Putamen (tissue), 1 donor: Measurements from ENCODE around the gene SLC18A2.

ENCODE experiments used
- DNase-seq: peaks from one replicate; pipeline ENCODE4 v3.0.0-alpha.2; 2016; ENCODE audit warnings: low spot score

SLC18A2 gene

DNA sequence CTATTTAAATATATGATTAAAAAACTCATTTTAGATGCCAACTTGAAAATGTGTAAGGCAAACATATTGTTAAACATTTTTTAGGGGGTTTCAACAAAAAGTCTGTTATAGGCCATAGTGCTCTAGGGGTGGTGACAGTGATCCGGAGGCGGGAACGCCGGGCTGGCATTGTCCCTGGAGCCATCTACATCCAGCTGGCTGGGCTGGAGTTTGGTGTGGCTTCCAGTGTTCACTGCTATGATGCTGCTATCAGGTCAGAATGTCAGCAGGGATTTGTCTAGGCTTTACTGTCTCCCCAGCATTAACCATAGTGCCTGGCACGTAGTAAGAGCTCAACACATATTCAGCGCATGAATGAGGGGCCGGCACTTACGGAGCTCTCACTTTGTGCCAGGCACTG lies 1.9 kb upstream of the SLC18A2 start:
- no peak for DNase-seq

DNA sequence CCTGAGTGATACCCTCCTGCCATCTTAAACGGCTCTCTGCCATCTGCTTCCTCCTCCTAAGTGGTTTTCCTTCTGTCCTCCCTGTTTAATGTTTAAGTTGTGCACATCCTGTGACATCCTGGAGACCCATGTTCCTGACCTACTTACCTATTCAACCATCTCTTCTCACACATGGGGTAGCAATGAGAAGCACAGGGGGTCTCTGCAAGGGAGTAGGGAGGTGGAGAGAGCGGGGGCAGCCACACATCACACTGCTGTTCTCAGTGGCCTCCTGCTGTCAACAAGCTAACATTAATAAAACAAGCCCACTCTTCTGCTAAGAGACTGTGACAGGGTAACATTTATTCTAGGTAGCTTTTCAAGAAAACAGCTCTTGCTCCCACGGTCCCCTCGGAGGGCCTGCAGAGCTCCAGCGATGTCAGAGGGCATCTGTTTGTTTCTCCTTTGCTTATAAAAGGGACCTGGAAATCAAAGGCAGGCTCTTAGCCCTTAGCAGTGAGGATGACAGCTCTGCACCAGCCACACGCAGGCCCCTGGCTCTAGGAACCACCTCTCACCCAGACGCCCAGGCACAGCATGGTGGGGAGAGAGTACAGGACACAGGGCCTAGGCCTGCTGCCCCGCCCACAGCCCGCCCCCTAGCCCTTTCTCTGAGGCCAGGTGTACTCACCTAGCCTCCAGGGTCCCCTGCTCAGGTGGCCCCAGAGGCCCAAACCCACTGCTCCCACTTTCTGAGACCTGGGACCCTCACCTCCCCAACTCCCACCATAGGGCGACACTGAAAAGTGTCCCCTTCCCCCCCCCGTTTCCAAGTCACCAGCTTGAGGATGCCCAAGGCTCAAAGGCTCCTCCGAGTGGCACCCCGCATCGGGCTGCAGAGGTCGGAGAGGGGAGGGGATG lies 943 bp upstream of the SLC18A2 start:
- DNase-seq = no peak

DNA sequence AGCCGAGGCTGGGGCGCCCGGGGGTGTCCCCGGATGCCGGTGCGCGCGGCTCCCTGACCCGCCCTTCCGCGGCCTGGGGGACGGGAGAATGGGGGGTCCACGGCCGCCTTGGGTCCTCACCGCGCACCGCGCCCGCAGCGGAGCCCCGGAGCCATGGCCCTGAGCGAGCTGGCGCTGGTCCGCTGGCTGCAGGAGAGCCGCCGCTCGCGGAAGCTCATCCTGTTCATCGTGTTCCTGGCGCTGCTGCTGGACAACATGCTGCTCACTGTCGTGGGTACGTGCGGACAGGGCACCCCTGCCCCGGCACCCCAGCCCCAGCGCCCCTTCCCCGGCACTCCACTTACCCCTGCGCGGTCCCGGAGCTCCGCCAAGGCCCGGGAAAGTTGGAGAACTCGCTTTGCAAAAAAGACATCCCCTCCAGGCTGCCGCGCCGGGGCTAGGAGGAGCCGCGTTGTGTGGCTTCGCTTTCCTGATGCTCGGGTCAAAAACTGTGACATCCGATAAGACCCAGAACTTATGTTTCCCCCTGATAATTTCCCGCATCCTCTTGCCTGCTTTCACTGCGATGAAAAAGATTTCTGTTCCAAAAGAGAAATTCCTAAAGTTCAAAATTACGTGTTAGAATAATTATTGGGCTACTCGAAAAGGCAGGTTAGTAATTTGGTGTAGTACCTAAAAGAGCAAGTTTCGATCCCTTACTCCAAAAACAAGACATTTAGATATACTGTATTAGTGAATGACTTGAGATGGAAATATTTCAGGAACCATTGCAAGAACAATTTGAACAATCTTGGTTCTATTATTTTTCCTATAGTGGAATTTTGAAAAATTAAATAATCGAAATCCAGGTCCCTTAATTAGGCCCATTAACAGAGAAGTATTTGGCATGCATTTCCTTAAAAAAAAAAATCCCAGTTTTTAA lies 888 bp downstream of the SLC18A2 start:
- DNase-seq = no peak

DNA sequence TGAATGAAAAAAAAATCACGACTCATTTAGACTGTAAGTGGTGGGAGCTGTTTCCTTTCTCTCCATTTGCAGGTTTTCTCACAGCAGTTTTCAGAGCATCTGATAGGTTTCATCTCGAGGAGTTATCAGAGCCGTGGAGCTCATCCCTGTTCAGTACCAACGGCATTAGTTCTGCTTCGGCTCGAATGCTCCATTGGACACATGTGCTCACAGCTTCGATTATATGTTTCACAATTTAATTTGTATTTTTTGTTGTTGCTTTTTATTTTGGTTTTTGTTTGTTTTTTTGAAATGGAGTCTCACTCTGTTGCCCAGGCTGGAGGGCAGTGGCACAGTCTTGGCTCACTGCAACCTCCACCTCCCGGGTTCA lies 1.5 kb downstream of the SLC18A2 start:
- no peak for DNase-seq

DNA sequence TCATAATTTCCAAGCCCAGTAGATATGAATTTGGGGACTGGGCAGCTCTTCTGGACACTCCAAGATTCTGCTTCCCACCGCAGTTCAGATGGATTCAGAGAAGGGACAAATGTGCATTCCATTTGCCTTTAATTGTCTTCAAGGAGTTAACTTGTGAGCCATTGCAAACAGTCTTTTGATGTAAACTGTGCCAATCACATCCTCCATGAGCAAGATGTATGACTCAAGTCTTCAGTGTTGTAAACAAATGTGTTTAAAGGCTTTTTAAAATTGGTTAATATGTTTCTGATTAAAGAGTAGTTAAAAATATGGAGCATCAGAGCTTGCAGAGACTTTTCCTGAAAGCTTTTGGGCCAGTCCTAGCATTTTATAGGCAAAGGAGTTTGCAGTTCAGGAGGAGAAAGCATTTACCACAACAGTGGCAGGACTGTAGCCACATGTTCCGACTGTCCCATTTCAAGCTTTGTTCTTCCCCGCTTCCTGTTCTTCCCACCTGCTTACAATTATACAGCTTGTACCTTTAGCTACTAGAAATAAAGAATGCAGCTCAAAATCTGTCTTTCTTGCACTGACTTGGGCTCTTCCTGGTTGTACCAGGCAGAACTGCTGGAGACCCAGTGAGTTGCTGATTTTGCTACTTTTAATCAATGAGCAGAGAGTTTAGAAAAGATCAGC lies 6.2 kb downstream of the SLC18A2 start:
- no peak for DNase-seq

DNA sequence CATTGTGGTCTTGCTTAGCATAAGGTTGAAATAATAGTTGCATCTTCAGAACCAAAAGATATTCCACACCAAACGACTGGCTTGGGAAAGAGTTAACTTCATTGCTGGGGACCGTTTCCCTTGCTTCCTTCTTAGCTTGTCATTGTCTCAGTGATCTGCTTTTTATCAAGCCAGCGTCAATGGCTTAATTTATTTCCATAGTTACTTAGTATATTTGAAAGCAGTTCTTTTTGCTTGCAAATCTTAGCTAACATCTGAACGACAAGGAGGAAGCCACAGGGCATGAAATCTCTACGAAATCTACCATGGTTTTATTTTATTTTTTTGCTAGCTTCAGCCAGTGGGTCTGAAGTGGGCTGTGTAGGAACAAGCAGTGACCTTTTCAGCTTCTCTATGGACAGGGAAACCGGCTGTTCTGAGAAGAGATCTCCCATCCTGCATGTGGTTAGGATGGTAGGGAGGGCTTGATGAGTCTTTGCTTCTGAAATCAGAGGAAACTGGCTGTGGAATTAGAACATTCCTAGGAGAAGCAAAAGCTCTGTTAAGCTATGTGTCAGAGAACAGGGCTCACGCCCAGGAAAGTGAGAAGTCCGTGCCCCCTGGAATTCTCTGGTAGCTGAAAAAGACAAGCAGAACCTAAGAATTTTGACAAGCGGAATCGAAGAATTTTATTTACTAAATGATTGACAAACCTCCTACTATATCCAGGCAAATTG lies 8.0 kb downstream of the SLC18A2 start:
- DNase-seq = no peak

DNA sequence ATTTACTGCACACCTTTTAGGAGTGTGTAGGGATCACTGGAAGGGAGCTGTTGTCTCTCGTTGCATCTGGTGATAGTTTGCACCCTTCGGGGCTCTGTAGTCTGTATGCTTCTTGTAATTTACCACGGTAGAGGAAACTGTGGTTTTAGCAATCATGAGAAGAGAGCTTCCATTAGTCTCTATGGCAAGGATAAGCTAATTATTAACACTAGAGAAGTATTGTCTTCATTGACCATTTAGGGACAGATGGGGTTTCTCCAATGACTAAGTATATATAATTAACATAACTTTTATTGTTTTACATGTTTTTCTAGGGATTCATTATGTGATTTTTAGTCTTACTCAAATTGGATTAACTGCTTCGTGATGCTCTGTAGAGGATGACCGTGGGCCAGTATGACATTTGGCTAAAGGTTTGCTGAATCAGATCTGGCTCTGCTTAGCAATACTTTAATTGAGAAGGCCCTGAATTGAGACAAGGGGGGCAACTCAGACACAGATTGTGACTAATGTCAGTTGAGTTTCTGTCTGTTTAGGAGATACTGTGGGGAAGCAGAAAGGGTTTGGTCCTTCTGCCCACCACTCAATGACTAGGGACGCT lies 8.7 kb downstream of the SLC18A2 start:
- no peak for DNase-seq

DNA sequence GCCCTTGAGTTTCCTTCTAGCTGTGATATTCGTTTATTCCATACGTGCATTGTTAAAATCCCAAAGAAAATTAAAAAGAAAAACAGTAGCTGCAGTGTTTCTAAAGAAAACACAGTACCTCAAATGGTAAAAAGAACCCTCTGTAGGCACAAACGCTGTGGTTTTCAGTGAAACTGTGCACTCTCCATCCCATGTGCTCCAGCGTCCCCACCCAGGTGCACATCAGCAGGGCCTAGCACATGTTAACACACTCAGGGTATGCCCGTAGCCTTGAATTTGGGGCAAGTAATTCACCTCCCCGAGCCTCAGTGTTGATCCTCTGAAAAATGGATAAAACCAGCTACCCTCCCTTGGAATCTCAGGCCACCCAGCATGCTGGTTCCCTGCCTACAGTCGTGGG lies 9.5 kb downstream of the SLC18A2 start:
- DNase-seq = no peak

DNA sequence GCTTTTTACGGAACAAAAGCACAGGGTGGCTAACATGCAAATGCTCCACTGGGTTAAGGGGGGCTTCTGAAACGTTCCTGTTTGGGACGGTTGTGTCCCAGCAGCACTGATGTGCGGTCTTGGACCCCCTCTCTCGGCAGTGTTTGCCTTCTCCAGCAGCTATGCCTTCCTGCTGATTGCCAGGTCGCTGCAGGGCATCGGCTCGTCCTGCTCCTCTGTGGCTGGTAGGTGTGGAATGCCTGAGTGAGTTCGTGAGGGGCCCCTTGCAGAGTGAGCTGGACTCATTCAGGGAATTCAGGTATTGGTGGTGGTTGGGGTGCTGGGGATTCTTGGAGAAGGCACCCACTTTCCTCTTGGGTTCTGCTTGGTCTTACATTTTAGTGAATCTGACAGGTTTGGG lies 13.0 kb downstream of the SLC18A2 start:
- no peak for DNase-seq

DNA sequence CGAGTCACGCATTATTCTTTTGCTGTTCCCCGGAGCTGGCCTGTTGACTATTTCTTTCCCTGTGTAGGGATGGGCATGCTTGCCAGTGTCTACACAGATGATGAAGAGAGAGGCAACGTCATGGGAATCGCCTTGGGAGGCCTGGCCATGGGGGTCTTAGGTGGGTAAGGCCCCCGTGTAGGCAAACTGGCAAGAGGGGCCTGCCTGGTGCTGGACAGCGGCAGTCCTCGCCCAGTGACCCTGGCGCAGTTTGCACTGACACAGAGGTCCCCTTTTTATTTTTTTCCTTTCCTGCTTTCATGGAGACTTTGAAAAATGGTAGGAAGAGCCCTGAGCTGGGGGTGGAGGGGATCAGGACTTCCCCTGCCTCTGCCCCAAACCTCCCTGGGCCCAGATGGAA lies 13.4 kb downstream of the SLC18A2 start:
- DNase-seq = no peak

DNA sequence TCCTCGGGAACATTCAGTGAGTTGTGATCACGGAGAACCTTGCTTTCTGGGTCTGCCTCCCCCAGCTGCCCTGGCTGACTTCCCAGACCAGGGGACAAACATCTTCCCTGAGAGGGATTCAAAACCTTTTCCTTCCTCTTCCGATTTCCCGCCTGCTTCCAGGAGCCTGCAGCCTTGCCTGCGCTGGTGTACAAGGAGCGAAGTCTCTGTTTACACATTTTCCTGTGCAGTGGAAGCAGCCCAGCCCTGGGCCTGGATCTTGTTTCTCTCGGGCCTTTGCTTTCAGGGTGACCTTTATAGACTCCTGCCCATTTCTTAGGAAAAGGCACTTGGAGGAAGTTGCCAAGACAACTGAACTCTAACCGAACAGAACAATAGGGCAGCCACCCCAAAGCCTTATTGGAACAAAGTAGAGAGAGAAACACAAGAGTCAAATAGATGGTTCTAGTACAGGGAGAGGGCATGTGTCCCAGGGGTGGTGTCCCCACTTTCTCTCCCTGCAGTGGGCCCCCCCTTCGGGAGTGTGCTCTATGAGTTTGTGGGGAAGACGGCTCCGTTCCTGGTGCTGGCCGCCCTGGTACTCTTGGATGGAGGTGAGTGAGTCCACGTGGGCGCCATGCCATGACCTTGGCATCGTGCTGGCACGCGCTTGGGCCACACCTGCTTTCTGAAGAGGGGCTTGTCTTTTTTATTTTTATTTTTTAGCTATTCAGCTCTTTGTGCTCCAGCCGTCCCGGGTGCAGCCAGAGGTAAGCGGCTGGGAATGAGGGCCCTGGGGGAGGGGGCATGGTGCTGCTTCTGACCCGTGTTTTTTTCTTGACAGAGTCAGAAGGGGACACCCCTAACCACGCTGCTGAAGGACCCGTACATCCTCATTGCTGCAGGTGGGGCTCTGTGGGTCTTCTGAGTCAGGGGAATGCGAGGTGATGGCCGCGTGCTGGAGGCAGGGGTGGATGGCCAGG lies 14.1 kb downstream of the SLC18A2 start:
- DNase-seq = no peak

DNA sequence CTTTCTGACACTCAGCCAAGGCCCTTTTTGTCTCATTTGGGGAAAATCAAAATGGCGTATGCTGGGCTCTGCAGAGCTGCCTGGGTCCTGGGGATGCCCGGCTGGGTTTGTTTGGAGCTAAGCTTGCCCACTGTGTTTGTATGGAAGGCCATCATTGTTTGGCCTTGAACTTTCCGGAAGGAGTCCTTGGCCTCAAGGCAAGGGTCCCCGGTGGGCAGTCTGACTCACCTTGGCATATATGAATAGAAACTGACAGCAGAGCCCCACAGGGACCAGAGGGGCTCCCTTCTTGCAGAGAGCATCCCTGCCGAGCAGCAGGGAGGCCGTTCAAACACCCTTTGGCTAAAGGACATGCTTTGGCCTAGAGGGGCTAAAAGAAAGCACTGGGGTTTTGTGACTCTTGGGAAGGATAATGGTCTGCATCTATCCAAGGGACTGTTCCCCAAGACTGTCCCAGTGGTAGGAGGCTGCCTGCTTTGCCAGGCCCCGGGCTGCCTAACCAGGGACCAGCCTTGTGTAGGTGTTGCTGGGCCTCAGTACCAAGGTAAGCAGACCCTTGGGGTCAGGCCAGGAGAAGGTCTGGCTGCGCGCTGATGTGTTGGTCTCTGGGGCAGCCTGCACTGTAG lies 15.0 kb downstream of the SLC18A2 start:
- DNase-seq = no peak

DNA sequence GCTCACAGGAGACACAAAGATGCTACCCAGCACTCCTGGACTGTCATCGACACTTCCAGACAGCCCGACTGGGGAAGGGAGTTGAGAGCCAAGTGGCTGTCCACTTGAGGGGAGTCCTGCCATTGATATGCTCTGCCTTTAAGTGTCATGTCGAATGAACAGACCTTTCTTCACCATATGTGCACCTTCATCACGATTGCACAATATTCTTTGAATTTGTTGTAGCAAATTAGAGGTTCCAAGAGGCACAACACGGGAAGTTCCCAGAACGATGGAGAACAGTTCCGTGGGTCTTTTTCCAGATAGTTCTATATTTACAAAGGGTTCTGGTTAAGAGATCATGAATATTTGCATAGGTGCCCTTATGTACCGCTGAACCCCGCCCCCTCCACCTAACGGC lies 16.0 kb downstream of the SLC18A2 start:
- DNase-seq = no peak

DNA sequence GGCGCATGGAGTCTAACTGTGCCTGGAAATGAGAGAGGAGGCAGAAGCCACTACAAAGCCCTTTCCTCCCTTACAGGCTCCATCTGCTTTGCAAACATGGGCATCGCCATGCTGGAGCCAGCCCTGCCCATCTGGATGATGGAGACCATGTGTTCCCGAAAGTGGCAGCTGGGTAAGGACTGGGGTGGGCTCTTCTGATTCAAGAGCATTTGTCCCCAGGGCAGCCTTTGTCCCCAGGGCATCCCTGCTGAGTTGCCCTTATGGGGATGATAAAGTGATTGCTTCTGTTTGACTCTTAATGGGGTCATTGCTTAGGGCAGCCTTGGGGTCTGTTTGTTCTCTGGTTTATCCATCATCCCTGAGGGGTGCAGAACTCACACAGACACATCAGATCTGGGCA lies 16.8 kb downstream of the SLC18A2 start:
- no peak for DNase-seq

DNA sequence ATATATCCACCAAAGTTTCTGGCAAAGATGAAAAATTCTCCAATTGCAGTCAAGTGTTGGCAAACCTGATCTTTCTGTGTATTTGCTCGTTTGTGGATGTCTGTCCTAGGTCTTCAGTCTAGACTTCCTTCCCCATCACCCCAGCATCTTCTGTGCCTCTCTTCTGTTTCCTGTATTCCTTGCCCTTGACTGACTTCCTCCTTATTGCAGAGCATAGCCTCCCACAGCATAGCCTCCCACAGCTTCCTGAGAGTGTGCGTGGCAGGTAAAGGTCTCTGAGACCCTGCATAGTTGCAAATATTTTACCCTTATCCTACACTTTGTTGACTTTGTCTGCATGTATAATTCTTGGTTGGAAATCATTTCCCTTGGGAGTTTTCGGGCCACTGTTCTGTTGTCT lies 18.4 kb downstream of the SLC18A2 start:
- no peak for DNase-seq

DNA sequence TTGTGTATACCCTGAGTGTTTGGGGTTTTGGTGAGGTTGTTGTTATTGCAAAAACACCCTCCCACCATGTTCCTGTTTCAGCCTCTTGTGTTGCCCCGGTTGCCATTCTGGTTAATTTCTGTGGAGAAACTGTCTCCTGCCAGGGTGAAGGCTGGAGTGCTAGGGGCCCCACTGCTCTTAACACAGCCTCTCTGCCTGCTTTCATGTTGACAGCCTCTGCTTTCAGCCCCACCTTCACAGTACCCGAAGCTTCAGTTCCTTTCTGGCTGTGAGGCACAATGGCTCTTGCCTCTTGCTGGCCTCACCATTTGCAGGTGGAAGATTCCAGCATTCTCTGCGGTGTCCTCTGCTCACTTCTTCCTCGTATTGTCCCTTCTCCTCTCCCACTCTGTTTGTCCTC lies 19.2 kb downstream of the SLC18A2 start:
- no peak for DNase-seq

DNA sequence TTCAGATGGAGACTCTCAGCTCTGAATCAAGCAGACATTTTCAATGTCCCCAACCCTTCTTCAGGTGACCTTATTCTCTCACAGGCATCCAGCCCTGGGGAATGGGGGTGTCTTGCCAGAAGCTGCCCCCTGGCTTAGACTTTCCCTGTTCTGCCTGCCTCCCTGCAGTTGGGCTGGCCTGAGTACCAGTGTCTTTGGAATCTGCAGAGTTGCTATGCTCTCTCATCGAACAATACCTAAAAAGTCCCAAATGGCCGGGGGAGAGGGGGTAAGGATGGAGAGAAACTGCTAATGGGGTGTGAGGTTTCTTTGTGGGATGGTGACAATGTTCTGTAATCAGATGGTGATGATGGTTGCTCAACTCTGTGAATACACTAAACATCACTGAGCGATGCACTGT lies 20.6 kb downstream of the SLC18A2 start:
- no peak for DNase-seq

DNA sequence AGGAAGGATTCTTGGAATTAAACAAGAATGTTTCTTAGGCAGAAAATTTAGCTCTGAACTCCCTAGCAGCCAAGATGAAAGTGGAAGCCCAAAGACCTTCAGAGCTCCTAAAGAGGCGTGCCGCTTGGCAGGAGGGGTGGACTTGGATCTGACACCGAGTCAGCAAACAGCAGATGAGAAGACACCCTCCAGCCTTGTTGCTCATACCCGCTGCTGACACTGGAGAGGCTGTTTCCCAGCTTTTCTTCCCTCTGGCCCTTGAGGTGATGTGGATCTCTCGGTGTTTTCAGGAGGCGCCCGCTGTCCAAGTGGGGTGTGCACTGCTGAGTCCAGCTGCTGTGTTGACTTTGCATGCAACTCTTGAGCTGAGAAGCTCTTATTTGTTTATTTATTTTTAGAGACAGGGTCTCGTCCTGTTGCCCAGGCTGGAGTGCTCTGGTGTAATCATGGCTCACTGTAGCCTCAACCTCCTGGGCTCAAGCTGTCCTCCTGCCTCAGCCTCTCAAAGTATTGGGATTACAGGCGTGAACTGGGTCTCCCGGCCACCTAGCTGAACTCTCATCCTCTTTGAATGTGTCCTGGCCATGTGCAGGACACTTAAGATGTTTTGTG lies 21.5 kb downstream of the SLC18A2 start:
- no peak for DNase-seq

DNA sequence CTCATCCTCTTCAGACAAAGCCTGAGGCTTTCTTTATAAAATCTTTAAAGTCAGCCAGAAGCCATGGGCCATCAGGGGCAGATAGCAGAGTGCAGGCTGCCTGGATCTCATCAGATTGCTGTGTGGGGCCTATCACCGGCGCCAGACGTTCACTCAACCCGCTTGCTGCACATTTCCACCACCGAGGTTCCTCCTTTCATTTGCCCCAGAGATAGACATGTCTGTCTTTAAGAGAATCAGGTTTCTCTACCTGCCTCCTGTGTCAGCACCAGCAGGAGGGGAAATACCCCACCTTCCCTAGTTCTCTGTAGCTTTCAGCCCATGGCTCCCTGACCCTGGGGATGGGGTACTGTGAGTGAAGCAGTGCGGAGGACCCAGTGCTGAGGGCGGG lies 22.0 kb downstream of the SLC18A2 start:
- no peak for DNase-seq
